22Rv1 (cell line): Measurements from ENCODE around the gene BRD3.

Experiments used
- CTCF ChIP-seq: fragments of 450-650 bp; IDR thresholded peaks from 2 replicates; pipeline ENCODE4 v1.5.1; 2017; ENCODE audit warnings: mild to moderate bottlenecking
- ZFX ChIP-seq: fragments of 450-650 bp; IDR thresholded peaks from 2 replicates; pipeline ENCODE4 v1.6.1; 2017; ENCODE audit warnings: antibody characterized with exemption, borderline replicate concordance

DNA sequence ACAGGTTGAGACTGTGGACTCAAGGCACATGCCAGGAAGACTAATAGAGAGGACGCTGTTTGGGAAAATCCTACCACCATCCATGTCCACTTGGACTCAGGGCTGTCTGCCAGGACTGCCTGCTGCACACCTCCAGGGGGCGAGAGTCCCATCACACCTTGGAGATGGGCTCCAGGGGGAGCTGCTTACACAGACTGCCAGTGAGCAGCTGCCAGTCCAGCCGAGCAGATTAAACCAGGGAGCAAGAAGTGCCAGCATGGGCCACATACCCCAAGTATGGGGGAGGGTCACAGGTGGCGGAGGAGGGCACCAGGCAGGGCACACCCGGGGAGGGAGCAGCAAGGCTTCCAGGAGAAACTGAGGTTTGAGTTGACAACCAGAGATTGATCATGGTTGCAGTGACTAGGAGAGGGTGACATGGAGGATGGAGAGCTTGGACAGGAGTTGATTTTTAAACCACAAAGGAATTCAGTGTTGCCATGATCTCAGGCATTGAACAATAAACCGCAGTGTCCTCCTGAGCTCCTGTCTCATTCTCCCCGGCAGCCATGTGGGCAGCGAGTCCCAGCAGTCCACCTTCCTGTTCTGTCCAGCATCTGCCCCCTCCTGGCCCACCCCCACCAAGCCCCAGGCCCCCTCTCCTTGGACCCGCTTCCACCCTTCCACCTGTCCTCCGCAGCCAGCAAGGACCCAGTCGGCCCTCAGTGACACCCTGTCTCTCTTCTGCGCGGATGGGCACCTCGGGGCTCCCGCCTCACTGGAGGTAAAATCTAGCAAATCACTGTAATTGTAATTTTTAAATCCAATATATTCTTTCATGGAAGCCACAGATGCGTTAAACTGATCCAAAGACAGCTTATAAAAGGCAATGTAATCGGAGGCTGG, 72.6 kb downstream of the BRD3 start:
- TF ChIP-seq CTCF: no peak
- no peak for TF ChIP-seq ZFX
